SU-DHL-6 (cell line): ENCODE measurements around the gene MKNK2.

Experiments
- EZH2phosphoT487 ChIP-seq: fragments of 200-600 bp; sonication (generic), shearing (Covaris generic); conservative IDR thresholded peaks from 2 replicates; pipeline ENCODE4 v1.6.1; 2018; ENCODE audit warnings: mild to moderate bottlenecking, antibody characterized with exemption, low read length, moderate library complexity, mixed read lengths
- TF ChIP-seq, protein P1 (sequence below): fragments of 200-600 bp; sonication (generic); IDR thresholded peaks from one replicate; pipeline ENCODE4 v1.5.1; 2017; ENCODE audit warnings: antibody characterized with exemption, mild to moderate bottlenecking, low read length, moderate library complexity; ENCODE audit not compliant: insufficient read depth, poor library complexity, severe bottlenecking

- TF ChIP-seq, protein P1, sequence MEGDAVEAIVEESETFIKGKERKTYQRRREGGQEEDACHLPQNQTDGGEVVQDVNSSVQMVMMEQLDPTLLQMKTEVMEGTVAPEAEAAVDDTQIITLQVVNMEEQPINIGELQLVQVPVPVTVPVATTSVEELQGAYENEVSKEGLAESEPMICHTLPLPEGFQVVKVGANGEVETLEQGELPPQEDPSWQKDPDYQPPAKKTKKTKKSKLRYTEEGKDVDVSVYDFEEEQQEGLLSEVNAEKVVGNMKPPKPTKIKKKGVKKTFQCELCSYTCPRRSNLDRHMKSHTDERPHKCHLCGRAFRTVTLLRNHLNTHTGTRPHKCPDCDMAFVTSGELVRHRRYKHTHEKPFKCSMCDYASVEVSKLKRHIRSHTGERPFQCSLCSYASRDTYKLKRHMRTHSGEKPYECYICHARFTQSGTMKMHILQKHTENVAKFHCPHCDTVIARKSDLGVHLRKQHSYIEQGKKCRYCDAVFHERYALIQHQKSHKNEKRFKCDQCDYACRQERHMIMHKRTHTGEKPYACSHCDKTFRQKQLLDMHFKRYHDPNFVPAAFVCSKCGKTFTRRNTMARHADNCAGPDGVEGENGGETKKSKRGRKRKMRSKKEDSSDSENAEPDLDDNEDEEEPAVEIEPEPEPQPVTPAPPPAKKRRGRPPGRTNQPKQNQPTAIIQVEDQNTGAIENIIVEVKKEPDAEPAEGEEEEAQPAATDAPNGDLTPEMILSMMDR: no peak
- no peak for TF ChIP-seq EZH2phosphoT487
Observed at GRCh38 chr19:2014731-2015607, 36.1 kb downstream of the MKNK2 start.
